HEK293 (cell line): ENCODE measurements around the gene S1PR5.
"Not testable (repeated sequence)": the region's sequence is repeated elsewhere in the genome, so short reads cannot be mapped to it uniquely, and the experiment has no call there.

Source experiments
- CTCF ChIA-PET: fragments of 350-600 bp; formaldehyde crosslinking; extraction: SDS; loops from one replicate; lab custom pipeline; 2021; ENCODE audit warnings: antibody characterized with exemption; lab: Yijun Ruan, JAX
- POLR2A ChIA-PET: fragments of 300-600 bp; formaldehyde crosslinking; extraction: SDS; loops from one replicate; lab custom pipeline; 2020; ENCODE audit warnings: antibody characterized with exemption, inconsistent platforms; lab: Yijun Ruan, JAX
- H3K27ac ChIP-seq: fragments of 200-500 bp; sonication (Bioruptor generic); 2 replicates; pipeline ENCODE4 v1.5.1; 2014; ENCODE audit warnings: low read depth, low read length, control low read depth, inconsistent platforms; ENCODE audit errors: extremely low read depth
- H3K36me3 ChIP-seq, 2 experiments: fragments of 200-500 bp in 1 of 2; sonication (Bioruptor generic) in 1 of 2; 1 replicate in 1 of 2; 2 replicates in 1 of 2; pipeline ENCODE4 v1.5.1; 2014 to 2017; ENCODE audit warnings: inconsistent platforms in 2 of 2, low read length in 2 of 2; ENCODE audit not compliant: control insufficient read depth in 2 of 2, insufficient read depth in 1 of 2
- H3K4me1 ChIP-seq: fragments of 200-500 bp; sonication (Bioruptor generic); 2 replicates; pipeline ENCODE4 v1.5.1; 2014; ENCODE audit warnings: mild to moderate bottlenecking, low read length, inconsistent platforms; ENCODE audit not compliant: control insufficient read depth, insufficient read depth
- H3K4me3 ChIP-seq: 2 replicates; pipeline ENCODE4 v1.5.1; 2011; ENCODE audit warnings: low read depth, mild to moderate bottlenecking, control low read depth, low read length, moderate library complexity
- H3K9me3 ChIP-seq: fragments of 200-500 bp; sonication (Bioruptor generic); 2 replicates; pipeline ENCODE4 v1.5.1; 2014; ENCODE audit warnings: low read depth, low read length, inconsistent platforms; ENCODE audit not compliant: control insufficient read depth, insufficient read depth
- GLIS1 ChIP-seq: fragments of 450-650 bp; formaldehyde crosslinking; IDR thresholded peaks from 2 replicates; pipeline ENCODE4 v1.5.1; 2016; ENCODE audit warnings: missing biosample characterization, missing genetic modification characterization
- SP2 ChIP-seq: fragments of 450-650 bp; formaldehyde crosslinking; IDR thresholded peaks from 2 replicates; pipeline ENCODE4 v1.5.1; 2016; ENCODE audit warnings: missing biosample characterization, missing genetic modification characterization
- YY2 ChIP-seq: fragments of 450-650 bp; formaldehyde crosslinking; IDR thresholded peaks from 2 replicates; pipeline ENCODE4 v1.5.1; 2016; ENCODE audit warnings: missing biosample characterization, missing genetic modification characterization
- ZFP3 ChIP-seq: fragments of 450-650 bp; formaldehyde crosslinking; IDR thresholded peaks from 2 replicates; pipeline ENCODE4 v1.5.1; 2016; ENCODE audit warnings: low read depth, missing biosample characterization, missing genetic modification characterization
- ZNF121 ChIP-seq: fragments of 450-650 bp; formaldehyde crosslinking; IDR thresholded peaks from 2 replicates; pipeline ENCODE4 v1.5.1; 2016; ENCODE audit warnings: missing biosample characterization, missing genetic modification characterization
- ZNF416 ChIP-seq: fragments of 450-650 bp; formaldehyde crosslinking; IDR thresholded peaks from 2 replicates; pipeline ENCODE4 v1.5.1; 2016; ENCODE audit warnings: missing biosample characterization, missing genetic modification characterization
- ZNF530 ChIP-seq: fragments of 450-650 bp; formaldehyde crosslinking; IDR thresholded peaks from 2 replicates; pipeline ENCODE4 v1.5.1; 2016; ENCODE audit warnings: low read depth, missing biosample characterization, missing genetic modification characterization
- ZNF596 ChIP-seq: fragments of 450-650 bp; IDR thresholded peaks from 2 replicates; pipeline ENCODE4 v1.5.0; 2018; ENCODE audit warnings: missing biosample characterization, mild to moderate bottlenecking, missing genetic modification characterization, moderate library complexity
- ZNF623 ChIP-seq: fragments of 450-650 bp; formaldehyde crosslinking; IDR thresholded peaks from 2 replicates; pipeline ENCODE4 v1.5.1; 2016; ENCODE audit warnings: missing biosample characterization, missing genetic modification characterization
- TF ChIP-seq, protein P1 (sequence below): fragments of 450-650 bp; formaldehyde crosslinking; IDR thresholded peaks from 2 replicates; pipeline ENCODE4 v1.5.1; 2016; ENCODE audit warnings: missing biosample characterization, missing genetic modification characterization
- TF ChIP-seq, protein P2 (sequence below): fragments of 450-650 bp; formaldehyde crosslinking; IDR thresholded peaks from 2 replicates; pipeline ENCODE4 v1.5.1; 2016; ENCODE audit warnings: missing biosample characterization, missing genetic modification characterization

S1PR5 gene

DNA sequence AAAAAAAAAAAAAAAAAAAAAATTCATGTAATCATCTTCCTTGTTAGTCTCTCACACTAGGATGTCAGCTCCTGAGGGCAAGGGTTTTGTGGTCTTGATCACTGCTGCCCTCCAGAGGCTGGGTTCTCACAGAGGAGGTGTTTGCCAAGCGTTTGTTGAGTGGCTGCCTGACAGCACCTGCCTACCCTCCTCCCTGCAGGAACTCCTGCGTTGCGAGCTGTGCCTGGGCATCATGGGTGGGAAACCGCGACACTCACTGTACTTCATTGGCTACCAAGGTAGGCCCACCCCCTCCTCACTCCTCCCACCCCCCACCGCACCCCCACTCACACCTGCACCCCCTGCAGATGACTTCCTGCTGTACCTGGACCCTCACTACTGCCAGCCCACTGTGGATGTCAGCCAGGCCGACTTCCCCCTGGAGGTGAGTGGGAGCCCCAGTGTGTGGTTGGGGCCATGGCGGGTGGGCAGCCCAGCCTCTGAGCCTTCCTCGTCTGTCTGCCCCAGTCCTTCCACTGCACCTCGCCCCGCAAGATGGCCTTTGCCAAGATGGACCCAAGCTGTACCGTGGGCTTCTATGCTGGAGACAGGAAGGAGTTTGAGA lies 34.6 kb upstream of the S1PR5 start (continued):
- no peak for TF ChIP-seq ZFP3 (tag by site-specific recombination)
- TF ChIP-seq, protein P1, sequence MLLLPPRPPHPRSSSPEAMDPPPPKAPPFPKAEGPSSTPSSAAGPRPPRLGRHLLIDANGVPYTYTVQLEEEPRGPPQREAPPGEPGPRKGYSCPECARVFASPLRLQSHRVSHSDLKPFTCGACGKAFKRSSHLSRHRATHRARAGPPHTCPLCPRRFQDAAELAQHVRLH: 0 out of 2 replicates have a peak, but pooled peaks have one; percentile 21
- no peak for TF ChIP-seq ZNF530
- TF ChIP-seq, protein P2, sequence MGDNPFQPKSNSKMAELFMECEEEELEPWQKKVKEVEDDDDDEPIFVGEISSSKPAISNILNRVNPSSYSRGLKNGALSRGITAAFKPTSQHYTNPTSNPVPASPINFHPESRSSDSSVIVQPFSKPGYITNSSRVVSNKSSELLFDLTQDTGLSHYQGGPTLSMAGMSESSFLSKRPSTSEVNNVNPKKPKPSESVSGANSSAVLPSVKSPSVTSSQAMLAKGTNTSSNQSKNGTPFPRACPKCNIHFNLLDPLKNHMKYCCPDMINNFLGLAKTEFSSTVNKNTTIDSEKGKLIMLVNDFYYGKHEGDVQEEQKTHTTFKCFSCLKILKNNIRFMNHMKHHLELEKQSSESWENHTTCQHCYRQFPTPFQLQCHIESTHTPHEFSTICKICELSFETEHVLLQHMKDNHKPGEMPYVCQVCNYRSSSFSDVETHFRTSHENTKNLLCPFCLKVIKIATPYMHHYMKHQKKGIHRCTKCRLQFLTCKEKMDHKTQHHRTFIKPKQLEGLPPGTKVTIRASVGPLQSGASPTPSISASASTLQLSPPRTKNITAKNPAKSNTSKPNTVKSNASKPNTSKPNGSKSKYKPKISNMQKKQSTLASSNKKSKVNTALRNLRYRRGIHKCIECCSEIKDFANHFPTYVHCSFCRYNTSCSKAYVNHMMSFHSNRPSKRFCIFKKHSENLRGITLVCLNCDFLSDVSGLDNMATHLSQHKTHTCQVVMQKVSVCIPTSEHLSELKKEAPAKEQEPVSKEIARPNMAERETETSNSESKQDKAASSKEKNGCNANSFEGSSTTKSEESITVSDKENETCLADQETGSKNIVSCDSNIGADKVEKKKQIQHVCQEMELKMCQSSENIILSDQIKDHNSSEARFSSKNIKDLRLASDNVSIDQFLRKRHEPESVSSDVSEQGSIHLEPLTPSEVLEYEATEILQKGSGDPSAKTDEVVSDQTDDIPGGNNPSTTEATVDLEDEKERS (tag by site-specific recombination): no peak
- TF ChIP-seq ZNF596 (tag by site-specific recombination): no peak

DNA sequence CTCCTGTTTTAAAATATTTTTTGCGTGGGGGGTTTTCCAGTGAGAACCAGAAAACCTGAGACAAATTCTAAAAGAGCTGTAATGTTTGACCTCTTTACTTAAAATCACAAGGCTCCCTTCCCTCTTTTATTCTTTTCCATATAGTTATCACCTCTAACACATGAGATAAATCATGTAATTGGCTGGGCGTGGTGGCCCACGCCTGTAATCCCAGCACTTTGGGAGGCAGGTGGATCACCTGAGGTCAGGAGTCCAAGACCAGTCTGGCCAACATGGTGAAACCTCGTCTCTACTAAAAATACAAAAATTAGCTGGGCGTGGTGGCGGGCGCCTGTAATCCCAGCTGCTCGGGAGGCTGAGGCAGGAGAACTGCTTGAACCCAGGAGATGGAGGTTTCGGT lies 33.8 kb upstream of the S1PR5 start:
- not testable (repeated sequence) for H3K9me3 ChIP-seq, H3K4me3 ChIP-seq, H3K27ac ChIP-seq, H3K4me1 ChIP-seq
- ChIA-PET CTCF (interaction anchor here (0.5 to 4.0 kb wide), 6 partner anchors 9 to 281 kb away, joined by 3 to 16 read pairs (median 4); no protein-coding TSS in a partner anchor), POLR2A (interaction anchor here (2.2 kb wide), 1 partner anchor 15 kb away, joined by 5 read pairs; the partner anchor contains the start of gene KRI1)
- H3K36me3 ChIP-seq: peaks cover 17 to 86% of the 10 kb centered on the region in 2 experiments; a peak in 2 of 3 replicates

DNA sequence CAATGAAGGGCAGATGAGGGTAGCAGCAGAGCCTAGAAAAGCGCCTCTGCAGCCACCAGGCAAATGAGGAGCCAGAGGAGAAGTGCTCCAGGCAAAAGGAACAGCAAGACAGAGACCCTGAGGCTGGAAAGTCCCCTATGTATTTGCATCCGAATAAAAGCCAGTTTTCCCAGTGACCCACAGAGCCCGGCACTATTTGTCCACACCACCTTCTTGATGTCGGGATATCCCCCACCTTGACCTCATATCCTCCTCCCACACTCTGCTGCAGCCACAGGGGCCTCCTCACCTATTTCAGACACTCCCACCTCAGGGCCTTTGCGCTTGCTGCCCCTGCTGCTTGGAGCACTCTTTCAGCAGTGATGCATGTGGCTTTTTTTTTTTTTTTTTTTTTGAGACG lies 33.1 kb upstream of the S1PR5 start:
- Histone ChIP-seq H3K9me3 (no peaks in the 10 kb centered on the region), H3K36me3 (peaks cover 17 to 83% of the 10 kb centered on the region in 2 experiments; a peak in 2 of 3 replicates), H3K27ac (no peak overlapping the region), H3K4me3 (no peak overlapping the region), H3K4me1 (no peaks in the 10 kb centered on the region)
- POLR2A ChIA-PET: no interaction called here
- CTCF ChIA-PET: interaction anchor here (4.0 kb wide), 1 partner anchor 9 kb away, joined by 16 read pairs; no protein-coding TSS in a partner anchor
- TF ChIP-seq YY2 (tag by site-specific recombination) (no peak), ZNF623 (peak; percentile 96)

DNA sequence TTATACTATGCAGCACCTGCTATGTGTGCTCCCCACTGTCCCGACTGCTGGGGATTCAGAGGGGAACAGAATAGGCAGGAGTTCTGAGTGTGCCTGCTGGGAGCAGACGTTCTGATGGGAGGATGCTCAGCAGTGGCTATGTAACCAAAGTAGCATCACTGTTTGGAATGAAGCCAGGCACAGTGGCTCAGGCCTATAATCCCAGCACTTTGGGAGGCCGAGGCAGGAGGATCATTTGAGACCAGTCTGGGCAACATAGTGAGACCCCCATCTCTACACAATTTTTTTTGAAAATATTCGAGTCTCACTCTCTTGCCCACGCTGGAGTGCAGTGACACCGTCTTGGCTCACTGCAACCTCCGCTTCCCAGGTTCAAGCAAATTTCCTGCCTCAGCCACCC lies 32.5 kb upstream of the S1PR5 start:
- POLR2A ChIA-PET: no interaction called here
- Histone ChIP-seq H3K36me3 (peaks cover 17 to 77% of the 10 kb centered on the region in 2 experiments; a peak in 2 of 3 replicates), H3K4me1 (no peaks in the 10 kb centered on the region), H3K4me3 (no peak overlapping the region), H3K9me3 (no peaks in the 10 kb centered on the region), H3K27ac (no peak overlapping the region)
- CTCF ChIA-PET: interaction anchor here (0.6 to 4.0 kb wide), 2 partner anchors 8 to 101 kb away, joined by 3 to 16 read pairs; no protein-coding TSS in a partner anchor
- TF ChIP-seq GLIS1 (tag by site-specific recombination): peak; percentile 68
- no peak for TF ChIP-seq SP2 (tag by site-specific recombination)
- TF ChIP-seq ZNF121: peak; percentile 73

DNA sequence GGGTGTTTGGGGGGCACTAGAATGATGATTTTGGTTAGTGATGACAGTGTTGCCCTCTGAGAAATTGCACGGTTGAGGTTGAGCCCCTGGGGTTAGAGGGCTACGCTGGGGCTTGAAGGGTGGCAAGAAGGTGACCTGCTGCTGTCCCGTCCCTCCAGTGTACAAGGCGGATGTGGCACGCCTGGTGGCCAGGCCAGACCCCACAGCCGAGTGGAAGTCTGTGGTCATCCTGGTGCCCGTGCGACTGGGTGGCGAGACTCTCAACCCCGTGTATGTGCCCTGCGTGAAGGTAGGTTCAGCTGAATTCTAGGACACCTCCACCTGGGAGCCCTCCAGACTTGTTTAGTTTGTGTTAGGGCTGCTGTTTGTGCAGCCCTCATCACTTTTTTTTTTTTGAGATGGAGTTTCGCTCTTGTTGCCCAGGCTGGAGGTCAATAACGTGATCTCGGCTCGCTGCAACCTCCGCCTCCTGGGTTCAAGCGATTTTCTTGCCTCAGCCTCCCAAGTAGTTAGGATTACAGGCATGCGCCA lies 31.6 kb upstream of the S1PR5 start:
- H3K4me3 ChIP-seq: no peak overlapping the region
- ChIA-PET CTCF (interaction anchor here (0.5 to 0.7 kb wide), 3 partner anchors 11 to 836 kb away, joined by 3 to 5 read pairs (median 4); no protein-coding TSS in a partner anchor), POLR2A (no interaction called here)
- no peaks in the 10 kb centered on the region for H3K9me3 ChIP-seq
- no peak for TF ChIP-seq ZNF416 (tag by site-specific recombination)
- peaks cover 17 to 68% of the 10 kb centered on the region in 2 experiments; a peak in 2 of 3 replicates for H3K36me3 ChIP-seq
- H3K4me1 ChIP-seq: no peaks in the 10 kb centered on the region
- H3K27ac ChIP-seq: no peak overlapping the region
